ENCODE results near the gene TMEM38B.

- TF ChIP-seq CTCF (IDR thresholded peaks at IDR 0.05; ENCODE audit: insufficient read depth, low read length) = no peak
- no peak for TF ChIP-seq POLR2AphosphoS5 (IDR thresholded peaks at IDR 0.05; ENCODE audit: low read depth)
- TF ChIP-seq REST (IDR thresholded peaks at IDR 0.05; ENCODE audit: insufficient replicate concordance, low read depth) = no peak
- TF ChIP-seq GABPA (IDR thresholded peaks at IDR 0.05; ENCODE audit: low read depth) = no peak
- TF ChIP-seq SPI1 (IDR thresholded peaks at IDR 0.05; ENCODE audit: borderline replicate concordance, low read depth) = no peak
These were observed 65.7 kb downstream of the TMEM38B start for GRCh38 chr9:105760053-105760452.

Measured in HL-60 (cell line).